Posterior cingulate gyrus (tissue), 11 donors: Measurements from ENCODE around the gene ATP6V0C.

Experiments used
- DNase-seq, 10 donors: peaks; one replicate each; pipeline versions ENCODE4 v3.0.0 to v3.0.0-alpha.2; 2020 to 2021; ENCODE audit warnings: mixed read lengths in 3 of 10
- intact Hi-C: fragments of 100-400 bp; cut with DNase I; formaldehyde crosslinking; loops from one replicate; pipeline ENCODE4 v1.15.1; 2023

The ATP6V0C gene

DNA sequence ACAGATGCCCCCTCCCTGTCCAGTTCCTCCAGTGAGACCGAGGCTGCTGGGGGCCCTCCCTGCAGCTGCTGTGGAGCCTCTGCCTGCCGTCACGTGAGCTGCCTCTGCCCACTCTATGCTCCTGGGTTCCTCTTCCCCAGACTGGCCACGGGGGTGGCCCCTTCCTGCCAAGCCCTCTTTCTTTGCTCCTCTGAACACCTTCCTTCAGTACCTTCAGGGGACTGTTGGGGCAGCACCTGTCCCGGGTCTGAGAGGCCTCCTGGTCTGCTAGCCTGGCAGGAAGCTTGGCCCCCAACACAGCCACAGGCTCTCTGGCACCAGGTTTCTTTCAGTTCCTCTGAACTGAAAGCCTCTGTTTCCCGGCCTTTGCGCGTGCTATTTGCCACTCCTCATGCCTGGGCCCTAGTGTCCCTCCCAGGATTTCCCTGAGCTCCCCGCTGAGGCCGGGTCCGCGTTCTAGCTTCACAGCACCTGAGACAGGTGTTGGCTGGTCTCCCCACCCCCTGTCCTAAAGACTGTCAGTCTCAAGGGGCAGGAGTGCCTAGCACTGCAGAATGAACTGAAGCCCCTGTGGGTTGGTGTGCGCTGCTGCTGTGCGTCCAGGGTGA lies 6.6 kb upstream of the ATP6V0C start:
- peak in 1 of 10 donors; percentile 84 for DNase-seq
- intact Hi-C loops, result no loop called here

DNA sequence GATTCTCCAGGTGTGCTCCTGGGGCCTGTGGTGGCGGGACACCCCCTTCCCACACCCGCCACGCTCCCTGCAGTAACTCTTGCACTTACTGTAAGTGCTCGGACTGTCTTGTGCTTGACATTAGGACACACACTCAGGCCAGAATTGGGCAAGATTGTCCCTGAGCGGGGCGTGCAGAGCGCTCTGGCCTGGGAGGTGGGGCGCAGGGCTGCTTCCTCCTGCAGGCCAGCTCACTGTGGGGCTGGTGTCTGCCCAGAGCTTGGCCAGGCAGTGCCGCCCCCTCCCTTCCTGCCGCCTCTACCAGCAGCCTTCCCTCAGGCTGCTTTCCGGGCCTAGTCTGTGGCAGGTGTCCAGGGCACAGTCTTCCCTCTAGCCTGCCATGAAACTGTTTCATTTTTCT lies 6.1 kb upstream of the ATP6V0C start:
- intact Hi-C loops, result no loop called here
- DNase-seq, result peak in 1 of 10 donors; percentile 85

DNA sequence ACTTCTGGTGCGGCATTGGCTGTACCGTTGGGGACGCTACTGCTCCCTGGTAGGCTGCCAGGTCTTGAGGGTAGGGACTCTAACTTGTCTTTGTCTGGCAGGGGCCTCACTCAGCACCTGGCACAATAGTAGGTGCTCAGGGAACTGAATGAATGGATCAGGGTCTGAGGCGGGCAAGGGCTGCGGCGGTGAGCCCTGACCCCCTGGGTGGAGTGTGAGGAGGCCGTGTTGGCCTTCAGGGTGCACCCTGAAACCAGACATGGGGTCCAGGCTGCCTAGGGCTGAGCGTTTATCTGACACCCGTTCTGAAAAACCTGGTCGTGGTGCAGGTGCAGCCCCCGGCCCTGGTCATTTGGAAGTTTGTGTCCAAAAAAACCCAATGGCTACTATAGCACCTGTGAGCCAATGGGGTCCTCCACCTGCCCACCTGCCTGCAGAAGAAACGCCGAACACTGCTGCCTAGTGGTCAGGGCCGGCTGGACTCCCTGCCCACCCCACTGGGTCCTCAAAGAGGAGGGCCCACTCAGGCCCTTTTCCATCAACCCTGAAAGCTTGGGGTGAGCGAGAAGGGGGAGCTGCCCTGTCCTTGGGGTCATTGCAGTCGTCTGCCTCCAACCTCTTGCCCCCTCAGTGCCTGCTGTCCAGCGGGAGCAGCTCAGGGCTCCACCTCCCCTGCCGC lies 4.9 kb upstream of the ATP6V0C start:
- intact Hi-C loops, result no loop called here

DNA sequence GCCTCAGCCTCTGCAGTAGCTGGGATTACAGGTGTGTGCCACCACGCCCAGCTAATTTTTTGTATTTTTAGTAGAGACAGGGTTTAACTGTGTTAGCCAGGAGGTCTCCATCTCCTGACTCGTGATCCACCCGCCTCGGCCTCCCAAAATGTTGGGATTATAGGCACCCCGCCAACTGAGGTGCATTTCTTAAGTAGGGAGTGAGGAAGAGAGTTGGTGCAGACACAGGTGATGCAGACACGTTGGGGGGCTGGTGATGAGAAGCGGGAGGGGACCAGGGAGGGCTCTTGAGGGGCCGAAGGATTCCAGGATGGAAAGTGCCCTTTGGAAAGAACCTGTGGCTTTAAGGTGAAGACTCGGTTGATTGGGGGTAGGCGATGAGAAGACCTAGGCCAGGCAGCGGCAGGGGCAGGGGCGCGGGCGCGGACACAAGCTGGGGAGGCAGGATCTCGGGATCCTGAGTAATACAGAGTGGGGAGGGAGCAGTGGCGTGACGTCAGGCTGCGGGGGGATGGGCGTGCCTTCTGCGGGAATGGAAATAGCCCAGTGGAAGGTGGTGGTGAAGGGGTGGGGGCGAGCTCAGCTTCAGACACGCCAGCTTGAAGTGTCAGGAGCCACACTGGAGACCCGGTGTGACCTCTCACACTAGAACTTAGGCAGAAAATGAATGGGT lies 2.5 kb upstream of the ATP6V0C start:
- intact Hi-C loops, result no loop called here
- peak in 8 of 10 donors; percentile 47 to 96 (median 80) for DNase-seq

More for the DNA sequence above, 4.9 kb upstream of the ATP6V0C start:
- DNase-seq, result no peak

DNA sequence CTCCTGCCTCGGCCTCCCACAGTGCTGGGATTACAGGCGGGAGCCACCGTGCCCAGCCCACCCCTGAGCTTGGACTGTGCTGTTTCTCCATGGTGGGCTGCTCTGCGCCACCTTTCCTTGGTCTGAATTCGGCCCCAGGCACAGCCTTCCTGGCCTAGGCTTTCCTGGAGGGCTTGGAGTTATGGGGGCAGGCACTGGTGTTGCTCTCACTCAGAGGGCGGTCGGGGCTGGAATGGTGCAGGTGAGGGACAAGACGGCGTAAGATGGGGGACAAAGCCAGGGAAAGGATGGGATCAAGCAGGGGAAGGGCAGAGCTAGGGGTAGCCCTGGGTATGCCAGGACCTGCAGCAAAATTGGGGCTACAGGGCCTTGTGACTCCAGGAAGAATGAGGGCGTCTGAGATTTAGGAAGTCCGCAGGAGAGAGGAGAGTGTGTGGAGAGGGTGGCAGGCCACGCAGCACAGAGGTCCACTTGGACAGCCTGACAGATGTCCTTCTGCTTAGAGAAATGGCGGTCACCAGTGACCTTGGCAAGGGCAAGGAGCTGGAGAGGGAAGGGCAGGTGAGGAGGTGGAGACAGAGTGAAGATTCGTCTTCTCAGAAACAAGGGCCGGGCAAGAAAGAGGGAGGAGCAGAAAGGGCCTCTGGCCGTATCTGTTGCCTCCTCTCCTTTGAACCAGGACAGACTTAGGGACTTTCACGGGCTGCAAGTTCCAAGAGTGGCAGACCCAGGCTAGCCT lies 1.6 kb upstream of the ATP6V0C start:
- intact Hi-C loops, result no loop called here
- no peak for DNase-seq

DNA sequence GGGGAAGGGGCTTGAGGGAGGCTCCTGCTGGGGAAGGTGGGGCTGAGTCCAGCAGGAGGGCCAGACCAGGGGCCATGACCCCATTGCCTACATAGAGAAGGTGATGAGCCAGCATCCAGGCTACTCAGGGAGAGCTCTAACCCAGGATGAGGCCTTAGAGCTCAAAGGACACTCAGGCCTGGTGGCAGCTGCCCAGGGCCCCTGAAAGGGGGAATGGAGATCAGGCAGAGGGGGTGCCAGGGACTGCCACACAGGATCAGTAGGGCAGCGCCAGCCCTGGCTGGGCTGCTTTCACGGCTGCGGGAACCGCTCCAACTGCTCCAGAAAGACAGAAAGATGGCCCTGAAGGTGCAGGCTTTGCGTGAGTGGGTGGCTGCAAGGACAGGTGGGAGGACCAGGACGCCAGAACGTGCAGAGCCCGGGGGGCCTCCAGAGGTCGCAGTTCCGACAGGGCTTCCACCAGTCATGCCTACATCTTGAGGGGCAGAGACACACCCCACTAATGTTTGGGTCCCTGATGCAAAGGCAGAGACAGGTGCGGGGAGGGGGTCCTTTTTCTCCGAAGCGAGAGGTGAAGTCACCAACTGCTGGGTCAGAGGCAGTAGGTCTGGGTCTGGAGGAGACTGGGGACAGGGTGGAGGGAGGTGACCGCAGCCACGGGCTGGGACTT lies 882 bp upstream of the ATP6V0C start:
- intact Hi-C loops, result no loop called here
- DNase-seq, result peak in 1 of 10 donors; percentile 84

DNA sequence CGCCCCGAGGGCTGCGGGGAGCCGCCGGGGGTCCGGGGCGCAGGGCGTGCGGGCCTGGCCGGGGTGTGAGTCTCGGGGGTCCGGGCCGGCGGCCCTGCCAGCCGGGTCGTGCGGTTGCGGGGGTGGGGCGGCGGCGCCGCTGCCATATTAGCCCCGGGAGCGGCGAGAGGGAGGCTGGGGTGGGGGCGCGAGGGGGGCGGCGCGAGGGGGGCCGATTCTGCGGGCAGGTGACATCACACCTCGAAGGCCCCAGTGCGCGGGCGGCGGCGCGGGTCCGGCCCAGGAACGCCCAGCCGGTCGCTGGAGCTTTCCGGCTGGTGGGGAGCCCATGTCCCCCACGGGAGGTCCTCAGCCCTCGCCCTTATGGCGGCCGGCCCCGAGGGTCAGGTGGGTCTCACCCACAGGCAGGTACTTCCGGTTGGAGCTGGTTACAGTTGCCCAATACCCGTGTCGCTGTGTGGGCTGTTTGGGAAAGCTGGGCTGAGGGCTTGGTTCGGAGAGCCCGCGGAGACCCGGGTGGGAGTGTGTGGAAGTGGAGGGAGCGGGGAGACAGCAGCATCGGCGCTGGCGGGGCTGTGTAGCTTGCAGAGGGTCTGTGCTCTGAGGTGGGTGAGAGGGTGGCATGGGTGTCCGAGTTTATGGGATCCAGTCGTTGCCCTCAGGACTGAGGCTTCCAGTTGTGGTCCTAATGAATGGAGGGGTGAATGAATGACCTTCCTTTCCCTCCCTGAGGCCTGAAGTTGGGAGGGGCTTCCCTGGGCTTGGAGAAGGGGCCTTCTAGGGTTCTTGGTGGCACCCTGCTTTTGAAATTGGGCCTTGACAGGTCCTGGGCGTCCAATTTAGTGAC lies 804 bp downstream of the ATP6V0C start:
- intact Hi-C loops, result no loop called here
- DNase-seq, result peak in 1 of 10 donors; percentile 86

DNA sequence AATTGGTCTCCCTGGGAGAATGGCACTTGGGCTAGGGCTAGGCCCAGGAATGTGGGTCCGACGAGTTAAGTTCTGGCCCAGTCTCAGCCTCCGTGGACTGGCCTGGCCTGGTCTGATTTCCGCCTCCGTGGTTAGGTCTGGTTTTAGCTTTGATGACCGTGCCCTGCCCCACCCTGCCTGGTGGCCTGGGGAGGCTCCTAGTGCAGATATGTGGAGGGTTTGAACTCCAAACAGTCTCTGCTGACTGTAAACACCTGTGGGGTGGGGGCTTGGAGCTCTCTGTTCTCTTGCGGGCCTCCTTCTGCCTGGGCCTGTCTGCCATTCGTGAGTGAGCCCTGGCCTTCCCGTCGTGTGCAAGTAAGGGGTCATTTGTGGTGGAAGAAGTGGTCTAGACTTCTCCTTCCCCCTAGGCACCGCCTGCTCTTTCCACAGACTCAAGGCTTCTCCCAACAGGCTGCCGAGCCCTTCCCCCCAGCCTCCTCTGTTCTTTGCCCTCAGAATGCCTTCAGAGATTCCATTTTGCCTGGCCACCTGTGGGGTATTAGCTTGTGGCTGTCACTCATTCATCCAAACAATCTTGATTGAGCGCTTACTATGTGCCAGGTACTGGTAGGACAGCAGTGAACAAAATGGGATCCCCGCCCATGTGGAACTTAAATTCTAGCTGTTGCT lies 1.6 kb downstream of the ATP6V0C start:
- intact Hi-C loops, result no loop called here
- DNase-seq, result peak in 1 of 10 donors; percentile 65

DNA sequence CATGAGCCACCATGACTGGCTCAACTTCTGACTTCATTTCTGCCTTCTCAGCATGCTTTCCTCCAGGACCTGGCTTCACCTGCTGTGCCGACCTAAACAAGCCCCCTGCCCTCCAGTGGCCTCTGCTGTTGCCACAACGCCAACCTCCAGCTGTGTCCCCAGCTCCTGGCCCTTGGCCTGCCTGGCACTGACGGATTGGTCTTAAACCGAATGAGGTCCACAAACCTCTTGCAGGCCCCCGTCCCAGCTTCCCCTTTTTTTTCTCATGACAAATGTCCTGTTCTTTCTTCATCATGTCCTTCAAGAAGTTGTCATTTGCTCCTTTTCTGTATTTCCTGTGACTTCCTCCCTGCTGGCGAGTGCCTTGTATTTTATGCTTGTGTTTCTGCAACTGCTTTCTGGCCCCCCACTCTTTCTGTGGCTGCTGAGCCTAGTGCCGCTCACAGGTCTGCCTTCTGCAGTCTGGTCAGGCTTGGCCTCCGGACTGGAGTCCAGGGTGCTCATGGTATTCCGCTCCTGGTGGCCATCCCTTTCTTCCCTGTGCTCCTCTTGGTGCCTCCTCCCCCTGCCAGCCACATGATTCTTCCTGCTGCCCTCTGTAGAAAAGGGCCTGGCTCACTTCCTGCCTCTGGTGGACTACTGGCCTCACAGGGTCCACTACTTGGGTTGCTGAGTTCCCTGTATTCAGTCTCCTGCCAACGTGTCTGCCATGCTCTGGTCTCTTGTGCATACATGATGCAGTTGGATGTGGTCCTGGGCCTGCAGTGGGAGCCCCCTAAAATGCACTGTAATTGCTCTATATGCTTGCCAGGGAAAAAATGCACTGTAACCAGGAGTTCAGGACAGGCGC lies 2.9 kb downstream of the ATP6V0C start:
- intact Hi-C loops, result no loop called here

DNA sequence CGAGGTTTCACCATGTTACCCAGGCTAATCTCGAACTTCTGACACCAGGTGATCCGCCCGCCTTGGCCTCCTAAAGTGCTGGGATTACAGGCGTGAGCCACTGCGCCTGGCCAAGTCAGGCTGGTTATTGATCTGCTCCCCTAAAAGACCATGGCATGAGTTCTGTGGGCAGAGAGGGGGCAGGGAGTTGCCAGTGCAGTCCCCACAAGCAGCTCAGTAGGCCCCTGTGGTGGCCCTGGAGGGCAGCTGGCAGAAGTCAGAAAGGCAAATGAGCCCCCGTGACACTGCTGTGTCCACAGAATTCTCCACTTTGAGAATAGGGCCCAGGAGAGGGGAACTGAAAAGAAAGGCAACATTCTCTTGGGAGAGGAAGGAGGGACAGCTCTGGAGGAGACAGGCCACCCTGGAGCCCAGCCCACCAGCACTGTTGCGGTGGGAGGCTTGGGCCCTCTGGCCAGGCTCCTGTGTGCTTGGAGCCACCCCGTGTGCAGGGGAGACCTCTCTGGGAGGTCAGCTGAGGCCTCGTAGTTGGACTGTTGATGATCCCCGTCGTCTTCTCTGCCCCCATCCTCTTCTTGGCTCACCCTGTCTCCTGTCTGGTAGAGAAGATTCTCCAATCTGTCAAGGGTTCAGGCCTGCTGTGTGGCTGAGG lies 4.3 kb downstream of the ATP6V0C start:
- intact Hi-C loops, result no loop called here
- DNase-seq, result peak in 1 of 10 donors; percentile 29

More for the DNA sequence above, 2.9 kb downstream of the ATP6V0C start:
- peak in 1 of 10 donors; percentile 80 for DNase-seq

DNA sequence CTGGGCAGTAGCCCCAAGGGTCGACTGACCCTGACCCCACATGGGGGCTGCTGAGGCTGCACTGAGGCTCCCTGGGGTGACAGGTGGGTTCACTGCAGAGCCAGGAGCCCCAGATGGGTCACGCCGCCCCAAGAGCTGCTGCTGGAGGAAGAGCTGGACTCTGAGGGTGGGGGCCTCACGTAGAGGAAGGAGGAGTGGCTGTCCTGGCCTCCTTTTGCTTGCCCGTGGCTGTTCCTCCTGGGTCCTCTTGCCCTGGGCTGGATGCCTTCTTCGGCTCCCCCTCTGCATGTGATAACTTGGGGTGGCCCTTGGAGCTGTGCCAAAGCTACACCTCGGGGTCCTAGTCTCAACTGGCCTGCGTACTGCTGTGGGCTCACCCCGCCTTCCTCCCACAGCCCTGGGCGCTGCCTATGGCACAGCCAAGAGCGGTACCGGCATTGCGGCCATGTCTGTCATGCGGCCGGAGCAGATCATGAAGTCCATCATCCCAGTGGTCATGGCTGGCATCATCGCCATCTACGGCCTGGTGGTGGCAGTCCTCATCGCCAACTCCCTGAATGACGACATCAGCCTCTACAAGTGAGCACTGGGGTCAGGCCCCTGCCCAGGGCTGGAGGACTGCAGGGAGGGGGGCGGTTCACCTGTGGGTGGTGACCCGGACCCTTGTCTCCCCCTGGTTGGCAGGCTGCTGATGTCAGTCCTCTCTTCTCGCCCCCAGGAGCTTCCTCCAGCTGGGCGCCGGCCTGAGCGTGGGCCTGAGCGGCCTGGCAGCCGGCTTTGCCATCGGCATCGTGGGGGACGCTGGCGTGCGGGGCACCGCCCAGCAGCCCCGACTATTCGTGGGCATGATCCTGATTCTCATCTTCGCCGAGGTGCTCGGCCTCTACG lies 5.3 kb downstream of the ATP6V0C start:
- intact Hi-C loops, result no loop called here
- DNase-seq, result peak in 2 of 10 donors; percentile 73 to 86

DNA sequence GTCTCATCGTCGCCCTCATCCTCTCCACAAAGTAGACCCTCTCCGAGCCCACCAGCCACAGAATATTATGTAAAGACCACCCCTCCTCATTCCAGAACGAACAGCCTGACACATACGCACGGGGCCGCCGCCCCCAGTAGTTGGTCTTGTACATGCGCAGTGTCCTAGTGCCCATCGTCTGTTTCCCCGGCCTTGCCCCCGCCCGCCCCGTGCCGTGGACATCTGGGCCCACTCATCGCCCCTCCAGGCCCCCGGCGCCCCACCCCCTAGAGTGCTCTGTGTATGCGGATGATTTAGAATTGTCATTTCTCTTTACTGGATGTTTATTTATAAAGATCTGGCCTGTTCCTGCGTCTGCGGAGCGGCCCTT lies 5.9 kb downstream of the ATP6V0C start:
- DNase-seq, result peak in 1 of 10 donors; percentile 80
- intact Hi-C loops, result no loop called here

DNA sequence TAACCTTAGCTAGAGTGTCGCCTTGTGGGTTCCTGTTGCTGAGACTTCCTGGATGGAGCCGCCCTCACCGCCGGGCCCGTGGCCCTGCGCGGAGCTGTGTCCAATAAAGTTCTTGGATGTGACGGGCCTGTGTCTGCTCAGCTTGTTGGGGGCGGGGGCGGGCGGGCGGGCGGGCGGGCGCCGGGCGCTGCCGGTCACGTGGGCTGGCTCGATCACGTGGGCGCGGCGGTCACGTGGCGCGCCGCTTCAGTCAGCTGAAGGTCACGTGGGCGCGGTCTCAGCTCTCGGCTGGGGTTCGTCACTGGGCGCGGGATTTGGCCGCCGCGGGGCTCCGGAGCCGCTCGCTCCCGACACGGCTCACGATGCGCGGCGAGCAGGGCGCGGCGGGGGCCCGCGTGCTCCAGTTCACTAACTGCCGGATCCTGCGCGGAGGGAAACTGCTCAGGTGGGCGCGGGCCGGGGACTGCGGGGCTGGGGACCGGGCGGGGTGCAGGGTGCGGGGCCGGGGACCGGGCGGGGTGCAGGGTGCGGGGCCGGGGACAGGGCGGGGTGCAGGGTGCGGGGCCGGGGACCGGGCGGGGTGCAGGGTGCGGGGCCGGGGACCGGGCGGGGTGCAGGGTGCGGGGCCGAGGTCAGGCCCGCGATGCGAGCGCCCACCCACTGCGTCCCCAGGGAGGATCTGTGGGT lies 6.5 kb downstream of the ATP6V0C start, which contains the start of gene AMDHD2:
Gene AMDHD2, plus strand, starts transcription at position 275 of the 687 bp plus-strand sequence. Its CDS starts 88 bp downstream, at position 363.
- intact Hi-C loops, result no loop called here
- DNase-seq, result peak; percentile 78 to 97 (median 87)

DNA sequence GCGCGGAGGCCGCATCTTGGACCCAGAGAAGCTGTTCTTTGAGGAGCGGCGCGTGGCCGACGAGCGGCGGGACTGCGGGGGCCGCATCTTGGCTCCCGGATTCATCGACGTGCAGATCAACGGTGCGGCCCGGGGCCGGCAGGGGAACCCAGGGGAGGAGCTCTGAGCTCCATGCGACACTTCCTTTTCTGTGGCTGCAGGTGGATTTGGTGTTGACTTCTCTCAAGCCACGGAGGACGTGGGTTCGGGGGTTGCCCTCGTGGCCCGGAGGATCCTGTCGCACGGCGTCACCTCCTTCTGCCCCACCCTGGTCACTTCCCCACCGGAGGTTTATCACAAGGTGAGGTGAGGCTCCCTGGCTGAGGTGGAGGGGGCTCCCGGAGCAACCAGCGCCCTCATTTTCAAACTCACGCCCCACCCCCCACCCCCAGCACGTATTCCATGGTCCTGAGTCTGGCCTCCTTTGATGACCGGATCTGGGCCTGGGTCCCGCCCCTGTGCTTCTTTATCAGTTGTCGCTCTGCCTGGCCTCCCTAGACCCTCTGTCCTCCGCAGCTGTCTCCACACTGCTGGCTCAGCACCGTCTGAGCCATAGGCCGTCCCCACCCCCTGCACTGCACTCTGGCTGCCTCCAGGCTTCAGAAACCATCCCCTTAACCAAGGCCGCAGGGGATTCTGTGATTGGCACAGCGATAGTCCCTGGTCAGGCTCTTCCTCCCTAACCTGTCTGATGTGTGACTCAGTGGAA lies 7.2 kb downstream of the ATP6V0C start:
- DNase-seq, result peak in 2 of 10 donors; percentile 78 to 84

DNA sequence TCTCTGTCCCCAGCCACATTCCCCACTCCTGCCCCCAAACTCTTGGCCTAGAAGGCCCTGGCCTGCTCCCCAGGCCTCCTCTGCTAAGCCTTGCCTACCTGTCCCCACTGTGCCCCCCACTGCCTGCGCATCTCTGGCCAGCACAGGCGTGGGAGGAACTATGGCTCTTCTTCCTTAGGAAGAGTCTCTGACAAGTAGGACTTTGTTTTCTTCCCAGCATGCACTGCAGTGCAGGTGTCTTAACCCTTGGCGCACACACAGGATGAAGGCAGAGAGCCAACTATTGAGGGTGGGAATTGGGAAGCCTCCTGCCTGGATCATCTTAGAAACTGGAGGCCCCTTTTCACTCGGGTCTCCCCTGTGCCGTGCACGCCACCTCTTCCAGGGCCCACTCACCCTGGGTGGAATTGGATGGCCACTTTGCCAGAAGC lies 10.1 kb downstream of the ATP6V0C start:
- DNase-seq, result peak in 1 of 10 donors; percentile 54
- intact Hi-C loops, result no loop called here

More for the DNA sequence above, 7.2 kb downstream of the ATP6V0C start:
- intact Hi-C loops, result no loop called here
